CD14-positive monocyte (primary cell): ENCODE results near the gene RASL11B. TPM values are rescaled to one million over a fixed set of nuclear protein-coding genes. Genes with fewer than 3 reads are reported as not detected.

Experiments
- DNase-seq, 3 donors: peaks; one replicate each; pipeline ENCODE4 v3.0.0-alpha.2; 2011 to 2022
- H2AFZ ChIP-seq: 2 replicates; pipeline ENCODE4 v1.6.0; 2012; ENCODE audit warnings: mild to moderate bottlenecking, low read depth, low read length, inconsistent platforms; ENCODE audit not compliant: insufficient read depth, poor library complexity, severe bottlenecking
- H3K27ac ChIP-seq, 2 donors: 1 replicate in 1 of 2; 2 replicates in 1 of 2; pipeline ENCODE4 v1.5.1; 2012 to 2013; ENCODE audit warnings: low read length in 2 of 2, control low read depth in 1 of 2, inconsistent platforms in 1 of 2, low read depth in 1 of 2, mild to moderate bottlenecking in 1 of 2
- H3K27me3 ChIP-seq, 2 donors: one replicate each; pipeline versions ENCODE4 v1.6.0 to v1.6.1; 2011 to 2013; ENCODE audit warnings: low read length in 2 of 2; ENCODE audit not compliant: control insufficient read depth in 2 of 2, insufficient read depth in 2 of 2
- H3K36me3 ChIP-seq, 2 donors: replicated peaks in 1 of 2; 1 replicate in 1 of 2; 2 replicates in 1 of 2; pipeline versions ENCODE4 v1.5.1 to v1.6.1; 2012 to 2013; ENCODE audit warnings: low read length in 2 of 2, control low read depth in 1 of 2, inconsistent platforms in 1 of 2, mild to moderate bottlenecking in 1 of 2; ENCODE audit not compliant: insufficient read depth in 2 of 2, control insufficient read depth in 1 of 2
- H3K4me1 ChIP-seq, 2 donors: 1 replicate in 1 of 2; 2 replicates in 1 of 2; pipeline versions ENCODE4 v1.5.1 to v1.6.1; 2012 to 2013; ENCODE audit warnings: low read length in 2 of 2, control low read depth in 1 of 2, inconsistent platforms in 1 of 2, mild to moderate bottlenecking in 1 of 2, moderate library complexity in 1 of 2; ENCODE audit not compliant: insufficient read depth in 2 of 2, control insufficient read depth in 1 of 2
- H3K4me2 ChIP-seq: replicated peaks from 2 replicates; pipeline ENCODE3; 2012; ENCODE audit warnings: low read length, moderate library complexity, mild to moderate bottlenecking; ENCODE audit not compliant: poor library complexity, severe bottlenecking; ENCODE audit errors: extremely low read depth
- H3K4me3 ChIP-seq, 3 experiments: fragments of 200-600 bp in 1 of 3; sonication (generic) in 1 of 3; replicated peaks in 1 of 3; 1 replicate in 2 of 3; 2 replicates in 1 of 3; pipeline ENCODE4 v1.5.1; 2011 to 2013; ENCODE audit warnings: low read length in 3 of 3, mild to moderate bottlenecking in 3 of 3, control low read depth in 2 of 3, low read depth in 2 of 3, inconsistent platforms in 1 of 3, moderate library complexity in 1 of 3
- H3K79me2 ChIP-seq: 2 replicates; pipeline ENCODE4 v1.6.0; 2012; ENCODE audit warnings: mild to moderate bottlenecking, control low read depth, inconsistent platforms, low read length, moderate library complexity; ENCODE audit not compliant: insufficient read depth
- H3K9ac ChIP-seq: 2 replicates; pipeline ENCODE4 v1.6.0; 2017; ENCODE audit warnings: low read length, mild to moderate bottlenecking; ENCODE audit not compliant: insufficient read depth, poor library complexity, severe bottlenecking
- H3K9me3 ChIP-seq, 2 donors: replicated peaks in 1 of 2; 1 replicate in 1 of 2; 2 replicates in 1 of 2; pipeline versions ENCODE4 v1.5.1 to v1.6.1; 2012 to 2013; ENCODE audit warnings: low read length in 2 of 2, control low read depth in 1 of 2; ENCODE audit not compliant: control insufficient read depth in 1 of 2, insufficient read depth in 1 of 2
- H4K20me1 ChIP-seq: 2 replicates; pipeline ENCODE4 v1.6.0; 2012; ENCODE audit warnings: mild to moderate bottlenecking, low read length, control low read depth, moderate library complexity; ENCODE audit not compliant: insufficient read depth
- H3K27ac Mint-ChIP-seq, 7 donors: one replicate each; pipeline ENCODE4 v1.8.0; 2020; ENCODE audit warnings: mild to moderate bottlenecking in 7 of 7, mixed read lengths in 7 of 7, moderate library complexity in 6 of 7, inconsistent platforms in 2 of 7
- H3K27me3 Mint-ChIP-seq, 3 donors: one replicate each; pipeline ENCODE4 v1.8.0; 2021 to 2022; ENCODE audit warnings: low read depth in 3 of 3, mild to moderate bottlenecking in 3 of 3, mixed read lengths in 3 of 3, moderate library complexity in 3 of 3, inconsistent platforms in 1 of 3
- H3K36me3 Mint-ChIP-seq, 2 donors: one replicate each; pipeline ENCODE4 v1.8.0; 2020; ENCODE audit warnings: mixed read lengths in 2 of 2, inconsistent platforms in 1 of 2, mild to moderate bottlenecking in 1 of 2
- H3K4me1 Mint-ChIP-seq: one replicate; pipeline ENCODE4 v1.8.0; 2020; ENCODE audit warnings: mild to moderate bottlenecking, mixed read lengths
- H3K4me3 Mint-ChIP-seq, 2 donors: one replicate each; pipeline ENCODE4 v1.8.0; 2020; ENCODE audit warnings: mild to moderate bottlenecking in 2 of 2, mixed read lengths in 2 of 2, moderate library complexity in 1 of 2
- H3K9me3 Mint-ChIP-seq, 7 donors: one replicate each; pipeline ENCODE4 v1.8.0; 2020 to 2022; ENCODE audit warnings: mixed read lengths in 7 of 7, mild to moderate bottlenecking in 6 of 7, moderate library complexity in 6 of 7, inconsistent platforms in 2 of 7
- CTCF ChIP-seq: fragments of 200-600 bp; IDR thresholded peaks from one replicate; pipeline ENCODE4 v1.8.0; 2022; ENCODE audit warnings: antibody characterized with exemption, mild to moderate bottlenecking
- WGBS: methylation state at CpG from one replicate; pipeline ENCODE4 v1.1.5; 2013; ENCODE audit warnings: missing lambda C conversion rate; ENCODE audit not compliant: insufficient coverage; 5-methylcytosine and 5-hydroxymethylcytosine counted together
- intact Hi-C, 2 donors: fragments of 100-400 bp; cut with micrococcal nuclease; formaldehyde crosslinking; loops; one replicate each; pipeline versions ENCODE4 v1.15.0 to v1.15.1; 2023
- polyA plus RNA-seq, 3 donors: library from polyadenylated mRNA; depleted of rRNA in 1 of 3; unstranded in 2 of 3; stranded (reverse) in 1 of 3; fragments of 300-500 nt in 2 of 3; fragments of >200 nt in 1 of 3; fragmentation: Illumina TruSeq in 2 of 3; gene quantifications; 1 replicate in 2 of 3; 2 replicates in 1 of 3; pipeline ENCODE4 v1.2.3, GENCODE V29; 2012 to 2021

RASL11B gene
- polyA plus RNA-seq, 3 donors, result not detected

- Mint-ChIP-seq H3K4me3 (no peak overlapping the region), H3K9me3 (peaks cover 0 to 3% (median 1%) of the 10 kb centered on the region in 7 donors), H3K27ac (no peak overlapping the region), H3K4me1 (no peaks in the 10 kb centered on the region), H3K27me3 (peaks cover 0 to 2% (median 1%) of the 10 kb centered on the region in 3 donors), H3K36me3 (no peaks in the 10 kb centered on the region)
- H3K4me1 ChIP-seq, result no peaks in the 10 kb centered on the region
- H3K27ac ChIP-seq, result no peak overlapping the region
- no peaks in the 10 kb centered on the region for H3K36me3 ChIP-seq
- no peak for TF ChIP-seq CTCF
- no peak overlapping the region for H2AFZ ChIP-seq
- no peaks in the 10 kb centered on the region for H3K9me3 ChIP-seq
- no peaks in the 10 kb centered on the region for H4K20me1 ChIP-seq
- 100% methylated on average over 2 of the region's 3 CpGs for WGBS
- H3K27me3 ChIP-seq, result no peaks in the 10 kb centered on the region
- no peak overlapping the region for H3K9ac ChIP-seq
- no peaks in the 10 kb centered on the region for H3K79me2 ChIP-seq
- intact Hi-C loops, result no loop called here
- no peak for DNase-seq
- no peak overlapping the region for H3K4me3 ChIP-seq
- H3K4me2 ChIP-seq, result no peak overlapping the region
These were observed 26.0 kb upstream of the RASL11B start for GRCh38 chr4:52836120-52836519.

GRCh38 chr4:52836678-52837077 is 25.4 kb upstream of the RASL11B start:
- no peak overlapping the region for H3K4me3 Mint-ChIP-seq
- no peak overlapping the region for H3K9ac ChIP-seq

More at GRCh38 chr4:52836678-52837077, 25.4 kb upstream of the RASL11B start:
- H3K4me2 ChIP-seq, result no peak overlapping the region
- intact Hi-C loops, result no loop called here
- H3K79me2 ChIP-seq, result no peaks in the 10 kb centered on the region
- Mint-ChIP-seq H3K9me3 (peaks cover 0 to 3% (median 1%) of the 10 kb centered on the region in 7 donors), H3K36me3 (no peaks in the 10 kb centered on the region), H3K27ac (no peak overlapping the region), H3K27me3 (peaks cover 1 to 2% (median 2%) of the 10 kb centered on the region in 3 donors), H3K4me1 (no peaks in the 10 kb centered on the region)
- DNase-seq, result no peak
- H3K4me1 ChIP-seq, result no peaks in the 10 kb centered on the region
- H4K20me1 ChIP-seq, result no peaks in the 10 kb centered on the region
- no peaks in the 10 kb centered on the region for H3K36me3 ChIP-seq
- H3K9me3 ChIP-seq, result no peaks in the 10 kb centered on the region
- no peak overlapping the region for H3K27ac ChIP-seq
- no peak overlapping the region for H3K4me3 ChIP-seq
- H2AFZ ChIP-seq, result no peak overlapping the region
- 100% methylated on average over 1 of the region's 7 CpGs for WGBS
- H3K27me3 ChIP-seq, result no peaks in the 10 kb centered on the region
- no peak for TF ChIP-seq CTCF
